Measurements from ENCODE around the gene KAT6B.

The KAT6B gene

GRCh38 chr10:74924251-74924963 lies 98.0 kb downstream of the KAT6B start:
- no peak for DNase-seq

- DNase-seq: no peak
These were observed 98.9 kb downstream of the KAT6B start for GRCh38 chr10:74925291-74925690.

- DNase-seq: no peak
These were observed 99.3 kb downstream of the KAT6B start for GRCh38 chr10:74925708-74926107.

DNA sequence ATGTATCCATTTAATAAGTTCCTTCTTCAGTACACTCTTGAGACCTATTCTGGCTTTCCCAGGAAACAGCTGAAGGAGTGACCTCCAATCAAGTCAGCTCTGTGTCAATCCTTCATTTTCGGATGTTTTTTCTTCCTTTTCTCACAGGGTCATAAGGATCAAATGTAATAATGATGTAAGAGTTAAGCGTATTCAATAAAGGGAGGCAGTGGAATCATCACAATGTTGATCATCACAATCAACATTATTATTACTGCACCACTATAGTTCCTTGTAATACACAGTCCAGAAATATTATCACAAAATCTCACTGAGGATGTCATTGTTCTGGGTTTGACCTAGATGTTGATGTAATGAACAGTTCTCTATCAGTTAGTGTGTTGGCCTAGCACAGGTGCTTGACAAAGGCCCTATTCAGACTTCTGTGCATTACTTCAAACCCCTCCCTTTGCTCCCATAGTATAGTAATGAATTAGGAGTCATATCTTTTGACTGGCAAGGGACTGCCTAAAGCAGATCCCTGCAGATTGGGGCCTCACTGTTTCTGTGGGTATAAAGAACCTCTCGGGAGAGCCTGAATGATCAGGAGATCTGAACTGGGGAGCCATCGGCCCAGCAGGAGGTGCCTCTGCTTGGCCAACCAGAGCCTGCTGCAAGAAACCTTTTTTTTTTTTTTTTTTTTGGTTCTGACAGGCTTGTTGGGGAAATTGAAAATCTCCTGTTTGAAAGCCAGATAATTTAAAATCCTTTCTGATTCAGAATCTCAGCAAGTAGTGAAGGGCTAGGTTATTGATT lies 100.6 kb downstream of the KAT6B start:
- no peak for DNase-seq

GRCh38 chr10:74927701-74928100 lies 101.3 kb downstream of the KAT6B start:
- no peak for DNase-seq

GRCh38 chr10:74928742-74929191 lies 102.4 kb downstream of the KAT6B start:
- no peak for DNase-seq

DNA sequence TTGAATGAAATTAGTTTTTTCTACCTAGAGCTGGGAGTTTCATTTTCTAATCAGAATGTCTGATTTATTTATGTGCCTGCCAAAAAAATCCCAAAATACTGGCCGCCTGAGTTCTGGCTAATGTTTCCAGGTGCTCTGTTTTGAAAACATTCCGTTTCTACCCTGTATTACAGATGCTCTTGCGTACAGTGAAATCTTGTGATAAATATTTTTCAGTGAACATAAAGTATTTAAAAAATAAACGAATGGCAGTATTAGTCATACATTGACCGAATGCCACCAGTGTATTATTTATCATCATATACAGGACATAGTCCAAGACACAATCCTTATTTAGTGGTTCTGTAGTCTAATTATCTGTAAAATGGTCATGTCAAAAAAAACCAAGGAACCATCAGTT lies 102.8 kb downstream of the KAT6B start:
- no peak for DNase-seq

DNA sequence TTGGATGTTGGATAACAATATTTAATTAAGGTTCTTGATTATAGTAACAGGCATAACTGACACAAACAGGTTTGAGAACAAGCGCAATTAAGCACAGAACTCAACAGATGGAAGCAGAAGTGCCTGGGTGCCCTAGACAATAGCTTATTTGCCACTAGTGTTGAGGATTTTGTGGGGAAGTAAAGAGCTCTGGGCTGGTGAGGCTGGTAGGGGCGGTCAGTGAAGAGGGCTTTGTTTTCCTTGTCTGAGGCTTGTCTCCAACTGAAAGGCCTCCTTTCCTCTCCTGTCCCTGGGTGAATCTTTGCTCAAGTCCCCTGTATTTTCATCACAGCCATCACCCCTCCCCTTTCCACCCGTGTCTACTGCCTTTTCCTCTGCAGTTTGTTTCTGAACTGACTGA lies 104.6 kb downstream of the KAT6B start:
- DNase-seq: no peak

GRCh38 chr10:74932648-74933047 lies 106.2 kb downstream of the KAT6B start:
- no peak for DNase-seq

GRCh38 chr10:74934100-74934812 lies 107.9 kb downstream of the KAT6B start:
- DNase-seq: no peak

DNA sequence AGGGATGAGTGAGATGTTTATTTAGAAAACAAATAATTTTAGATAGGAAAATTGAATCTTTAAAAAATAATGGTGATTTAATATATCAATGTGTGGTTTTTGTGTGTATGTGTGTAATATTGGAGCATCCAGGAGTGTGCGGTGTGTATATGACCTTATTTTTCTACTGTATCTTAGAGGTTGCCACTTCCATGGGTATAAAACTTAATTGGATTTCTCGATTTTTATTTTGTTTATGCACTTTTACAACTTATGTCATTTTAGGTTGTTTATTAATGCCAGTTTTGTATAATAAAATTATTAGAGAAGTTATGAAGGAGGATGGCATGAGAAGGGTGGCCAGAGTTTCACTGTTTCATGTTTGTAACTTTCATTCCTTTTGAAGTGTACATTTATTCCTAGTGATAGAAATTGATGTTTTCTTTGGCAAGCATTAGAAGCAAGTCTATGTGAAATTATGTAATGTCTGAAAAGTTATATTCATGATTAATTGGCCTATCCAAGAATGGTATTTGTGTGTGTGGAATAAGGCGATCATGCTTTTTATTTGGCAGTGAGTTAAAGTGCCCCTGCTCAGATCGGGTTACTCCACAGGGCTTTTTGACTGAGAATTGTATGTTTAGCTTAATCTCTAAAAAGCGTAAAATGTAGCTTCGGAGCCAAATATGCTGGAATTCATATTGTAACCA lies 110.3 kb downstream of the KAT6B start:
- no peak for DNase-seq

DNA sequence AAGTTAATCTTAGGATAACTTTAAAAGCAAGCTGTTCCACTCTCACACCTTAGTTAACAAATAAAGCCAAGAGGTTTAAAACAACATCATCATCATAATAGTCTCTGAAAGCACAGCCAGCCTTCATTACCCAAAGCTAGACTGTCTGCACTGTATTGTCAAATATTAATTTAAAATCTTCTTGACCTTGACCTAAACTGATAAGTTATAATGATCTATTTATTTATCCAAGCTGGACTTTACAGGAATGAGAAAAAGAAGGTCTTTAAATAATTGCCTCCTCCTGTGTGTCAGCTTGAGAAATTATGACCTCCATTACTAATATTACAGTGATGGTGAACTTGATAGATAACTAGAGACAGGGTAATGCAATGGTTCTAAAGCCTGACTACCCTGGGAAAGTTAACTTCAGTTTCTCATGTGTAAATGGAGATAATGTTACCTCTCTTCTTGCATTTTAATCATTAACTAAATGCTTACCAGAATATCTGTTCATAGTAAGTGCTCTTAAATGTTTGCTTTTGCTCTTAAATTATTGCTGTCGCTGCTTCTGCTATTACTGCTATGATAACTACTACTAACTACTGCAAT lies 111.0 kb downstream of the KAT6B start:
- no peak for DNase-seq

DNA sequence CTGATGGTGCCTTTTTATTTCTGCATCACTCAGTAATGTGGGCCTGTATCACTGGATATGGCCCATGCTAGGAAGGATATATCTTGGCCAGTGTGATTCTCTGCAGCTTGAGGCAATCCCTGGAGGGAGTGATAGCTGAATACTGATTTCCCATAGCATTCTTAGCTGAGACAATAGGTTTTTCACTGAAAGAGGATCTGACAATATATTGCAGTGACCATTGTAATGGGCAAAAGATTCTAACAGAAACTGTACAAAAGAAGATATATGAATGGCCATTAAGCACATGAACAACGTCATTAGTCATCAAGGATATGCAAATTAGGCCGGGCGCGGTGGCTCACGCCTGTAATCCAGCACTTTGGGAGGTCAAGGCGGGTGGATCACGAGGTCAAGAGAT lies 117.8 kb downstream of the KAT6B start:
- no peak for DNase-seq

- DNase-seq: no peak
These were observed 121.5 kb downstream of the KAT6B start for GRCh38 chr10:74947781-74948401.

DNA sequence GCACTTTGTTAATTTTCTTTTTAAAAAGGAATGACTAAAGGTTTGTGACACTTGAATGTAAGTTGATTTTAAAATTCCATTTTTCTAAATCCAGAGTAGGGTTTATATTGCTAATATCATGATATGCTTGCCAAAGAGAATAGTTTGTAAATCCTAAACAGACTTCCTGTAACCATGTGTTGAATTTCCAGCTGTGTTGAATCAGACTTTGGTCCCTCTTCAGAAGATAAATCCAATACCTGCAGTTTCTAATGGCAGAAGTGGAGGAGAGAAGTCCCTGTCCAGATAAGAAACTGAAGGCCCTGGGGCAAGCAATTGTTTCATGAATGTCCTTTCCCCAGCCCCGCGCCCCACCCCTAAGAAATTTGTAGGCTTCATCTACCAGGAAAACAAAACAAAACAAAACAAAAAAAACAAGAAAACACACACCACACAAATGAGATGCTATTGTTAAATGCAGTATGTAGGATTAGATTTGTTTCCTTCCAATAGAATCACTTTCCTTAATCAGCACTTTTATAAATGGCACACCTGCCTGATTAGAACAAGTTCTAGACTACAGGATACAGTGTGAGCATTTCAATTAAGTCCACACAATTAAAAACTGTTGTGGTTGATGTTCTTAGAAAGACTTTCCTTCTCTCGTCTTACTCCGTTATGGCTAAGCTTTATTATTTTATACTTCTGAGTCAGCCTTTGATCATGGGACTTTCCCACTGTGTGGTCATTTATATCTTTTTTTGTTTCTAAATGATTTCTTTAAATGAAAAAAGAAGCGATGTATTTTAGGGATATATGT lies 122.8 kb downstream of the KAT6B start:
- no peak for DNase-seq

DNA sequence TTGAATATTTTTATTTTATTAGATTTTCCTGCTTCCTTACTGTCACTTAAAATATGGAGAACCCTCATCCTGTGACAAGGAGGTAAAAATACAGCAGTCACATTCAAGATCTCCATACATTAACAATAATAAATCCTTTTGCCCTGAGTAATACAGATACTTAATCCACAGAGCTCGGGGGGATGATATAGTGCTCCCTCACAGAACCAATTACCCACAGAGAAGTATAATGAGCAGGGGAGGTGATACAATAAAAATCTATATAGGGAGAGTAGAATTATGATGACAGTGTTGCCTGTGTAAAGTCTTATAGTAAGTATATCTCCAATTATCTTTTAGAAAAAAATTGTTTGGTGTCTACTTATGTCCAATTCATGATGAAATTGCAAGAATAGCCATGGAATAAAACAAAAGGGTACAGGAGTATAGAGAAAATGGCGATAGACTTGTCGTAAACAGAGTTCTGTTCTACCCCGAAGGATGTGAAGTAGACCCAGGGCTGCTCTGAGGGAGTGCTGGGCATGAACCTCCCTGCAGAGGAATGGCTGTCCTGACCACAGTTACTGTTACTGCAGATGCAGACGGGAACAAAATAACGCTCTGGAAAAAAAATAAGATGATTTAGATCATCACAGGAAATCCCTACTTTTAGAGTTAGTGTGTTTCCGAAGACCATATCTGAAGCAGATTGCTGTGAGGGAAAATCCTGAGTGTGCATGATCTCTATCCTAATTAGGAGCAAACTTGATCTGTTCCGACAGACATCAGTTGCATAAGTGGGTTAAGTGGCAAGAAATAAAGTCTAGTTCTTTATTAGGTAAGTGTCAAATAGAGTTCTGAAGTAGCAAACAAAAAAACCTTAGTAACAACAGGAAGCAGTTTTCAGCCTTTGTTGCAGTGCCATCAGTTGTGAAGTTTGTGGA lies 123.7 kb downstream of the KAT6B start:
- no peak for DNase-seq

DNA sequence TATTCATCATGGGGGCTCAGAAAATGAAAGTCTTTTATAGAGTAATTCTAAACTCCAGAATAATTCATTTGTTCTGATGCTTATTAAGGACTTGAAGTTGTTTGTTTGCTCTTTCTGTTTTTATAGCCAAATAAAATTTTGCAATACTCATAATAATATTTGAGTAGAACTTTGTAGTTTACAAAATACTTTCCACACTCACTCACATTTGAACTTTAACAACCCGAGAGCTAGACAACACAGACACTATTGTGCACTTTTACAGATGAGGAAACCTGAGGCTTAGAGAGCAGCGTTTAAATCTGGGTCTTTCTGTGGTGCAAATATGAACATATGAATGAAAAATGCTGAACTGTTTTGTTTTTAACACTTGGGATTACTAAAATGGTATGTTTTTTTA lies 126.8 kb downstream of the KAT6B start:
- no peak for DNase-seq

- DNase-seq: no peak
These were observed 129.4 kb downstream of the KAT6B start for GRCh38 chr10:74955796-74956195.

DNA sequence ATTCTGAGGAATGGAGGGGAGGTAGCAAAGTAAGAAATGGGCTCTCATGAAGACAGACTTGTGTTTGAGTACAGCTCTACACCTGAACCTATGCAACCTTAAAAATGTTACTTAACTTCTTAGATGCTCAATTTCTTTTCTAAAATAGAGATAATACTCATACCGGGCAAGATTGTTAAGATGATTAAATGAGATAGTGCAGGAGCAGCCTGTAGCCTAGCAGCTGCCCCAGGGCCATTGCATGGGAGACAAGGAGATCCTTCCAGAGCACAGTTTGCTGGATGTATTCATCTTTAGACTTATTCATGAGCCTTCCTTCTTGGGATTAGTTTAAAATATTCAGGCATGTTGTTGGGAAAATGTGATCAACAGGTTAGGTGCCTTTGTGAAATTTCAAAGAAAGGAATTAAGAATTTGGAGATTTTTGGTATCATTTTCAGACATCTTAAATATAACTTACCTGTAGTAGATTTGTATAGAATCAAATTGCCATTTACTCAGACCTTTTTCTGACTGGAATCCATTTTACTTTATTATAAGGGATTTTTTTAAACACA lies 130.2 kb downstream of the KAT6B start:
- DNase-seq: no peak

Measured in T1000 (cell line).